Ishikawa (cell line): ENCODE data around the gene NTM.

Experiments used
- CEBPB ChIP-seq: IDR thresholded peaks from 2 replicates; pipeline ENCODE4 v1.6.1; 2012
- CREB1 ChIP-seq: IDR thresholded peaks from 2 replicates; pipeline ENCODE4 v1.6.1; 2012; ENCODE audit warnings: low read depth
- EGR1 ChIP-seq: IDR thresholded peaks from 2 replicates; pipeline ENCODE4 v1.6.1; 2012
- EP300 ChIP-seq: IDR thresholded peaks from 2 replicates; pipeline ENCODE4 v1.6.1; 2012; ENCODE audit warnings: borderline replicate concordance
- FOXM1 ChIP-seq: IDR thresholded peaks from 2 replicates; pipeline ENCODE4 v1.6.1; 2012; ENCODE audit warnings: low read depth, borderline replicate concordance
- NFIC ChIP-seq: IDR thresholded peaks from 2 replicates; pipeline ENCODE4 v1.6.1; 2012
- RAD21 ChIP-seq: IDR thresholded peaks from 2 replicates; pipeline ENCODE4 v1.6.1; 2012; ENCODE audit warnings: low read depth
- TAF1 ChIP-seq: IDR thresholded peaks from 2 replicates; pipeline ENCODE4 v1.6.1; 2012; ENCODE audit warnings: low read depth, mild to moderate bottlenecking
- TCF12 ChIP-seq: IDR thresholded peaks from 2 replicates; pipeline ENCODE4 v1.6.1; 2012; ENCODE audit warnings: low read depth
- TEAD4 ChIP-seq: IDR thresholded peaks from 2 replicates; pipeline ENCODE4 v1.6.1; 2012
- YY1 ChIP-seq: IDR thresholded peaks from 2 replicates; pipeline ENCODE4 v1.6.1; 2012; ENCODE audit warnings: low read depth
- ZBTB7A ChIP-seq: IDR thresholded peaks from 2 replicates; pipeline ENCODE4 v1.6.1; 2012; ENCODE audit warnings: low read depth
- TF ChIP-seq, protein P1 (sequence below): IDR thresholded peaks from 2 replicates; pipeline ENCODE4 v1.6.1; 2012
- TF ChIP-seq, protein P2 (sequence below): IDR thresholded peaks from 2 replicates; pipeline ENCODE4 v1.6.1; 2012
- TF ChIP-seq, protein P3 (sequence below): IDR thresholded peaks from 2 replicates; pipeline ENCODE4 v1.6.1; 2012; ENCODE audit warnings: low read depth, mild to moderate bottlenecking

NTM gene

GRCh38 chr11:131483877-131484276, 113.5 kb downstream of the NTM start:
- no peak for TF ChIP-seq CREB1
- TF ChIP-seq CEBPB: no peak
- TF ChIP-seq RAD21: no peak
- TF ChIP-seq EGR1: no peak

- no peak for TF ChIP-seq TAF1
- no peak for TF ChIP-seq TCF12
- TF ChIP-seq, protein P1, sequence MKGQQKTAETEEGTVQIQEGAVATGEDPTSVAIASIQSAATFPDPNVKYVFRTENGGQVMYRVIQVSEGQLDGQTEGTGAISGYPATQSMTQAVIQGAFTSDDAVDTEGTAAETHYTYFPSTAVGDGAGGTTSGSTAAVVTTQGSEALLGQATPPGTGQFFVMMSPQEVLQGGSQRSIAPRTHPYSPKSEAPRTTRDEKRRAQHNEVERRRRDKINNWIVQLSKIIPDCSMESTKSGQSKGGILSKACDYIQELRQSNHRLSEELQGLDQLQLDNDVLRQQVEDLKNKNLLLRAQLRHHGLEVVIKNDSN: no peak
- TF ChIP-seq TEAD4: no peak
- TF ChIP-seq RAD21: no peak
- TF ChIP-seq, protein P2, sequence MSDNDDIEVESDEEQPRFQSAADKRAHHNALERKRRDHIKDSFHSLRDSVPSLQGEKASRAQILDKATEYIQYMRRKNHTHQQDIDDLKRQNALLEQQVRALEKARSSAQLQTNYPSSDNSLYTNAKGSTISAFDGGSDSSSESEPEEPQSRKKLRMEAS: no peak
These were observed 115.7 kb downstream of the NTM start for GRCh38 chr11:131486100-131486499.

DNA sequence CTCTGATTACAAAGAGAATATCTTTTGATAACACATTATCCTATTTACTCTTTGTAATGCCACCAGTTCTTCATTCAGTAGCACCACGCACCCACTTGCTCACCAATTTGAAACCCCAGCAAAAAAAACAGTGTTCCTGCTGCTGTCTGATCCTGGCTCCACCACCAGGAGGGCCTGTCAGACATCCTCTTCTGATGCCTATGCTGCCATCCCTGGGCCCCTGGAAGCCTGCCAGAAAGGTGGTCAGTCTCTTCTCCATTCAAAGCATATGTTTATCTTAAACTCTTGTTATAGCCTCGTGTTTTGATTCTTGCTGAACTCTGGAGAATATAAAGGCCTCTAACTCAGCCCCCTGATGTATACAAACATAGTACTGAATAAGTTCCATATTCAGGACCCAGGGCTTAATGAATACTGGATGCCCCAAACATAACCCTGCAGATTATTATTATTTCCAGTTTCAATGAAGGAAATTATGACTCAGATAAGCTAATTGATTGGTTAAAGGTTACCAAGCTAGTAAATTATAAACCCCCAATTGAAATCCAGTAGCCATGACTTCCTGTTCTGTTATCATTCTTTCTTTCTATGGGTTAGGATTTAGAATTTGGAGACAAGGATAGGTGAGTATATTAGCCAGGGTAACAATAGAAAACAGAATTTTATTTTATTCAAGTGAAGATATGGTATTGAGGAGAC, 116.7 kb downstream of the NTM start:
- TF ChIP-seq YY1: no peak
- no peak for TF ChIP-seq TCF12
- no peak for TF ChIP-seq EGR1
- TF ChIP-seq TAF1: no peak
- TF ChIP-seq CEBPB: no peak
- TF ChIP-seq ZBTB7A: no peak
- TF ChIP-seq FOXM1: no peak
- TF ChIP-seq, protein P1: no peak
- TF ChIP-seq, protein P3, sequence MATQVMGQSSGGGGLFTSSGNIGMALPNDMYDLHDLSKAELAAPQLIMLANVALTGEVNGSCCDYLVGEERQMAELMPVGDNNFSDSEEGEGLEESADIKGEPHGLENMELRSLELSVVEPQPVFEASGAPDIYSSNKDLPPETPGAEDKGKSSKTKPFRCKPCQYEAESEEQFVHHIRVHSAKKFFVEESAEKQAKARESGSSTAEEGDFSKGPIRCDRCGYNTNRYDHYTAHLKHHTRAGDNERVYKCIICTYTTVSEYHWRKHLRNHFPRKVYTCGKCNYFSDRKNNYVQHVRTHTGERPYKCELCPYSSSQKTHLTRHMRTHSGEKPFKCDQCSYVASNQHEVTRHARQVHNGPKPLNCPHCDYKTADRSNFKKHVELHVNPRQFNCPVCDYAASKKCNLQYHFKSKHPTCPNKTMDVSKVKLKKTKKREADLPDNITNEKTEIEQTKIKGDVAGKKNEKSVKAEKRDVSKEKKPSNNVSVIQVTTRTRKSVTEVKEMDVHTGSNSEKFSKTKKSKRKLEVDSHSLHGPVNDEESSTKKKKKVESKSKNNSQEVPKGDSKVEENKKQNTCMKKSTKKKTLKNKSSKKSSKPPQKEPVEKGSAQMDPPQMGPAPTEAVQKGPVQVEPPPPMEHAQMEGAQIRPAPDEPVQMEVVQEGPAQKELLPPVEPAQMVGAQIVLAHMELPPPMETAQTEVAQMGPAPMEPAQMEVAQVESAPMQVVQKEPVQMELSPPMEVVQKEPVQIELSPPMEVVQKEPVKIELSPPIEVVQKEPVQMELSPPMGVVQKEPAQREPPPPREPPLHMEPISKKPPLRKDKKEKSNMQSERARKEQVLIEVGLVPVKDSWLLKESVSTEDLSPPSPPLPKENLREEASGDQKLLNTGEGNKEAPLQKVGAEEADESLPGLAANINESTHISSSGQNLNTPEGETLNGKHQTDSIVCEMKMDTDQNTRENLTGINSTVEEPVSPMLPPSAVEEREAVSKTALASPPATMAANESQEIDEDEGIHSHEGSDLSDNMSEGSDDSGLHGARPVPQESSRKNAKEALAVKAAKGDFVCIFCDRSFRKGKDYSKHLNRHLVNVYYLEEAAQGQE: no peak
- no peak for TF ChIP-seq EP300
- no peak for TF ChIP-seq RAD21
- TF ChIP-seq NFIC: no peak
- TF ChIP-seq, protein P2: no peak

GRCh38 chr11:131488238-131488637, 117.8 kb downstream of the NTM start:
- no peak for TF ChIP-seq TEAD4
- TF ChIP-seq TAF1: no peak
- no peak for TF ChIP-seq NFIC
- TF ChIP-seq CREB1: no peak
- TF ChIP-seq TCF12: no peak
- TF ChIP-seq, protein P2: no peak
- no peak for TF ChIP-seq FOXM1
- TF ChIP-seq EGR1: no peak
- TF ChIP-seq EP300: no peak
- no peak for TF ChIP-seq CEBPB
- TF ChIP-seq RAD21: no peak
- no peak for TF ChIP-seq ZBTB7A
- no peak for TF ChIP-seq YY1

GRCh38 chr11:131491503-131491902, 121.1 kb downstream of the NTM start:
- TF ChIP-seq TEAD4: no peak

- TF ChIP-seq TAF1 (no peak), ZBTB7A (no peak), CEBPB (no peak), EP300 (no peak)
These were observed 125.0 kb downstream of the NTM start for GRCh38 chr11:131495423-131495822.

DNA sequence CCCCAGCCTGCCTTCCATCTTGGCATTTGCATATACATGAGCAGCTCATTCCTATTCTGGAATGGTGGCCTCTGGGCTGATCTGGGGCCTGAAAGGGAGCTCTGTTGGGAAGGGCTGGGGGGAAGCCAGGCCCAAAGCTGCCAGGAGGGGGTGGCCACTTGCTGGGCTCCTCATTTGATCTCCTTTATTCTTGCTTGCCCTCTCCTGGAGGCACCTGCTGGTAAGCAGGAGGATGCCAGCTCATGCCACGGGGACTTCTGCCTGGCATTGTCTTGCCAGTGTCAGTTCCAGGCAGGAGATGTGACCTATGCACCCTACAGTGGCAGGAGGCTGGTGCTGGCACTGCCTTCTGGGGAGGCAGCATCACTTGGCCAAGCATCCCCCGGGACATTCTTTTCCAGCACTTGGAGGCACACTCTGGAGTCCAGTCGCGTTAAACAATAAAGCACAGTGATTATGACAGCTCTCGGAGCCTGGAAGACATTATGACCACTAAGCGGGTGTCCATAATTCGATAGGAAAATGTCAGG, 128.3 kb downstream of the NTM start:
- TF ChIP-seq TCF12 (no peak), ZBTB7A (no peak), NFIC (no peak), YY1 (no peak), TAF1 (no peak), EGR1 (no peak), CREB1 (no peak), FOXM1 (no peak), TEAD4 (no peak), EP300 (no peak), CEBPB (no peak), RAD21 (no peak)
- TF ChIP-seq, protein P3: no peak
- TF ChIP-seq, protein P2: no peak
- TF ChIP-seq, protein P1: no peak
